T1000 (cell line): ENCODE measurements around the gene RUBCN.
A peak's percentile ranks its signal among the peaks of the same experiment; 100 is the strongest.
"Not testable (repeated sequence)": the region's sequence is repeated elsewhere in the genome, so short reads cannot be mapped to it uniquely, and the experiment has no call there.

Experiments used
- DNase-seq: peaks from one replicate; lab custom pipeline; 2025; ENCODE audit warnings: mixed read lengths; lab: John Stamatoyannopoulos, UW

RUBCN gene

DNA sequence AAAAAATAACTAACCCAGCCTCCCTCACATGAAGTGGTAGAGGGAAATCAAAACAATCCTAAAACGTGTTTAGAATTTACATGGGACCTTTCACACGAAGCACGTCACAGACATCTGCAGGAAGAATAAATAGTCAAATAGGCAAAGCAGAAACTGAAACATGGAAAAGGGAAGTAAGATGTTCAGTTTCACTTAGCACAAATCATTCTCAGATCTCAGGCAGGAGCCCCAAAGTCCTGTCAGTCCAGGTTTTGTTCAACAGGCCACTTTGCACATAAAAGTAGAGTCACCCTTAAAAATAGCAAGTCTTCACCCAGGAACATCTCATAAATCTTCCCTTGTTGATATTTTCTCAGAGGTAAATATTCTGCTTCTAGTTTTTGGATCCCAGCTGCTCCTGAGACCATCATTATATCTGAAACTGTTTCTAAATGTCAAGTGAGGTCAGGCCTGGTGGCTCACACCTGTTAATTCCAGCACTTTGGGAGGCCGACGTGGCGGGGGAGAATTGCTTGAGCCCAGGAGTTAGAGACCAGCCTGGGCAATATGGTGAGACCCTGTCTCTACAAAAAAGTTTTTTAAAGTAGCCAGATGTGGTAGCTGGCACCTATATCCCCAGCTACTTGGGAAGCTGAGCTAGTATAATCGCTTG is 1.9 kb downstream of the RUBCN start:
- DNase-seq = no peak

GRCh38 chr3:197733042-197733441 is 3.7 kb downstream of the RUBCN start:
- no peak for DNase-seq

DNA sequence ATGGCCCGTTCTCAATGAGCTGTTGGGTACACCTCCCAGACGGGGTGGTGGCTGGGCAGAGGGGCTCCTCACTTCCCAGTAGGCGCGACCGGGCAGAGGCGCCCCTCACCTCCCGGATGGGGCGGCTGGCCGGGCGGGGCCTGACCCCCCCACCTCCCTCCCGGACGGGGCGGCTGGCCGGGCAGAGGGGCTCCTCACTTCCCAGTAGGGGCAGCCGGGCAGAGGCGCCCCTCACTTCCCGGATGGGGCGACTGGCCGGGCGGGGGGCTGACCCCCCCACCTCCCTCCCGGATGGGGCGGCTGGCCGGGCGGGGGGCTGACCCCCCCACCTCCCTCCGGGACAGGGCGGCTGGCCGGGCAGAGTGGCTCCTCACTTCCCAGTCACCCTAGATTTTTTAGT is 5.2 kb downstream of the RUBCN start:
- not testable (repeated sequence) for DNase-seq

DNA sequence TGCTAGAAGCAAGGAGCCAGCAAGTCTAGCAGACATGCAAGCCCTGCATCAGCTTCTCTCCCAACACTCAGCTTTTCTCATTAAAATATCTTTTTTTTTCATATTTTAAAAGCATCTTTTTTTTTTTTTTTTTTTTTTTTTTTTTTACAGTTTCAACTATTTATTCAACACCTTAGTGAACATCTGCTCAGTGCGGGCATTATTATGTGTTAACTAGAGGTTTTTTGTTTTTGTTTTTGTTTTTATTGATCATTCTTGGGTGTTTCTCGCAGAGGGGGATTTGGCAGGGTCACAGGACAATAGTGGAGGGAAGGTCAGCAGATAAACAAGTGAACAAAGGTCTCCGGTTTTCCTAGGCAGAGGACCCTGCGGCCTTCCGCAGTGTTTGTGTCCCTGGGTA is 5.9 kb downstream of the RUBCN start:
- DNase-seq = not testable (repeated sequence)

- DNase-seq = peak; percentile 18
Observed at GRCh38 chr3:197730200-197730599, 6.5 kb downstream of the RUBCN start.

DNA sequence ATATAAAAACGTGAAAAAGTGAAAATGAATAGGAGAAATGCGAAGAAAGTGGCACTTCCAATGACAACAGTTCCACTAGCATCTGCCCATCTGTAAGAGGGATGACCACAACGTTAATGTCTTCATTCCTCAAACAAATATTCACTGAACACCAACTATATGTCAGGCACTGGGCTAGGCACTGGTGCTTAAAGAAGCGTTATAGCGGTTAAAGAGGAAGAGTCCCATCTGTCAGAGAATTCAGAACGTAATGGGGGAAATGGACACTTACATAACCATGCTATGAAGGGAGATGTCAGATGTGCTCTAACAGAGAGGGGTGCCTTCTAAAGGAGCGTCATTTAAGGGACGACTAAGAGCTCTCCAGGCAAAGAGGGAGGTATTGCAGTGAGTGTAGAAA is 8.2 kb downstream of the RUBCN start:
- DNase-seq = no peak

DNA sequence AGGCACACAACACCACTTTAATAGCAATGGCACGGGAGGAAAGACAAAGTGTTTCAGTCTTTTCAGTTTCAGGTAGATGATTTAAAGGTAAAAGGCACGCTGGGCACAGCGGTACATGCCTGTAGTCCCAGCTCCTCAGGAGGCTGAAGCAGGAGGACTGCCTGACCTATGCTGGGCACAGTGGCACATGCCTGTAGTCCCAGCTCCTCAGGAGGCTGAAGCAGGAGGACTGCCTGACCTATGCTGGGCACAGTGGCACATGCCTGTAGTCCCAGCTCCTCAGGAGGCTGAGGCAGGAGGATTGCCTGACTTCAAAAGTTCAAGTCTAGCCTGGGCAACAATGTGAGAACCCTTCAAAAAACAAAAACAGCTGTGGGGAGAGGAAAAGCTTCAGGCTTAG is 8.8 kb downstream of the RUBCN start:
- not testable (repeated sequence) for DNase-seq

GRCh38 chr3:197722734-197723133 is 14.0 kb downstream of the RUBCN start:
- no peak for DNase-seq

DNA sequence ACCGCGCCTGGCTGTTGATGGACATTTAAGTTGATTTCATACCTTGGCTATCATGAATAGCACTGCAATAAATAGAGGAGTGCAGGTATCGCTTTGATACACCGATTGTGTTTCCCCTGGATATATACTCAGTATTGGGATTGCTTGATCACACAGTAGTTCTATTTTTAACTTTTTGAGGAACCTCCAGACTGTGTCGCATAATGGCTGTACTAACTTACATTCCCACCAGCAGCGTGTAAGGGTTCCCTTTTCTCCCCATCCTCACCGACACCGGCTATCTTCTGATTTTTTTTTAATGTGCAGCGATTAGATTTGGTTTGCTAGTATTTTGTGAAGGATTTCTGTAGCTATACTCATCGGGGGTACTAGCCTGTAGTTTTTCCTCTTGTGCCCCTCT is 16.0 kb downstream of the RUBCN start:
- DNase-seq = no peak

DNA sequence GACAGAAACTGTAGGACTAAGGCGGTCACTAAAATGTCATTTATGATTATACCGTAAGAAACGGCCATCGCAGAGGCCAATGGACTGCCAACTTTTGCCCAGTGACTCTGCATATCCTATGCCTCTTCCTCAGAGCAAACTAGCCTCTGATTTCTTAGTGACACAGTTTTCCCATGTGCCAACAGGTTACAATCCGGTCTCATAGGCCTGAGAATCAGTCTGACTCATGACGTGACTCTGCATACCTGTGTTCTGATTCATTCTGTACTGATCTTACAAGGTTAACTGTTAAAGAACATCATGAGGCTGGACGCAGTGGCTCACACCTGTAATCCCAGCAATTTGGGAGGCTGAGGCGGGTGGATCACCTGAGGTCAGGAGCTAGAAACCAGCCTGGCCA is 17.8 kb downstream of the RUBCN start:
- DNase-seq = peak; percentile 20

GRCh38 chr3:197714251-197714650 is 22.5 kb downstream of the RUBCN start:
- no peak for DNase-seq

GRCh38 chr3:197713477-197713822 is 23.3 kb downstream of the RUBCN start:
- DNase-seq = no peak

GRCh38 chr3:197711973-197712707 is 24.6 kb downstream of the RUBCN start:
- DNase-seq = peak; percentile 59

- not testable (repeated sequence) for DNase-seq
Observed at GRCh38 chr3:197710965-197711364, 25.7 kb downstream of the RUBCN start.

DNA sequence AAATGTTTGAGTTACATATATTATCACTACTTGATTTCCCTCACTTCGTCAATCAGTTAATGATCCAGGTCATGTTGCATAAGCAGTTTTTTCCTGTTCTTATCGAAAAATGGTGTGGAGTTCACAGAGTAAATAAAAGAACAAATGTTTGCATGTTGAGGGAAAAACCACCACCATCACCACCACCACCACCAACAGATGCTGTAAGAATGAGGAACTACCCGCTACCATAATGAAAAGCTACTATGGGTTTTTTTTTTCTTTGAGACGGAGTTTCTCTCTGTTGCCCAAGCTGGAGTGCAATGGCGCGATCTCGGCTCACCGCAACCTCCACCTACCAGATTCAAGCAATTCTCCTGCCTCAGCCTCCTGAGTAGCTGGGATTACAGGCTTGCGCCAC is 27.6 kb downstream of the RUBCN start:
- no peak for DNase-seq

- no peak for DNase-seq
Observed at GRCh38 chr3:197706658-197707057, 30.0 kb downstream of the RUBCN start.

DNA sequence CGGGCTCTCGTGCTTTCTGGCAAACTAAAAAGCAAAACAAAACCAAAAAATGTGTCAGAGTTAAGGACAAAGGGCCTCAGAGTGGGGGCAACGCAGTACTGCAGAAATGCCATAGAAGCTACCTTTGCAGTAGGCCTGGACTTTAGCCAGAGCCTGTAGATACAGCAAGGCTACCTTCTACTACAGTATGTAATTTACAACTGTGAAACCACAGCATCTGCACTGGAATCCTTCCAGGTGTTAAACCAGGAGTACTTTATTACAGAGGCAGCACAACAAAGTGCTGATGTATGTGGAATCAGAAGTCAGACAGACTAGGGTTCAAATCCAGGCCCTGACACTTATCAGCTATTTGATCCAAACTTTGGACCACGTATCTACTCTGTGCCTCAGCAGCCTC is 34.9 kb downstream of the RUBCN start:
- DNase-seq = no peak

DNA sequence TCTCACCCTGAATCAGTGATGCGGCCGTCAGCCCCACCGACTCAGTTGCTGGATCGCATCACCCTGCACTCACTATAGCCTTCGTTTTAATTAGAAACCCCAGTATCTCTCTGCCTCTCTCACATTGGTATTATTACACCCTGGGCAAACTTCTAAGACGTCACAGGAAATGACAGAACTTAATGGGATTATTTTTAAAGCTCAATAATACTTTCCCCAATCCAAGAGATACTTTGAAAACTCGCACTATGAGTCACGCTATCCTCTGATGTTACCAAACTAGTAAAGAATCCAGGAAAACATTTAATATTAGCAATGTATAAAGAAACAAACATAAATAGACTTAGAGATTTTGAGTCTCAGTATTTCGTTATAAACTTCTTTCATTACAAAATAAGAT is 36.6 kb downstream of the RUBCN start:
- DNase-seq = no peak

DNA sequence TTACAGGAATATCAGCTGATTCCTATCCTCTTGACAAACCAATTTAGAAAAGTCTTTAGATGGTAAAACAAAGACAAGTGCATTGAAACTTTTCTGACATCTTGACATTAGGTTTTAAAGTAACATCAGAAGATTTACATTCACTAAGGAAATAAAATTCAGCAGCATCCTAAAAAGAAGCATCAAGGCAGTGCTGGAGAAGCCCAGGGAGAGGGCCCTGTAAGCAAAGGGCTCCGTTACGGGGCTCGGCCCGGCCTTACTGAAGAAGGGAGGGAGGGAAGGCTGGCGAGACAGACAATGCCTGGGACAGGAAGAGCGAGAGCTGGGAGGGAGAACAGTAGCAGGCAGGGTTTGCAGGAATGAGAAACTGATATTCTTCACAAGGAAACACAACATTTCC is 39.3 kb downstream of the RUBCN start:
- DNase-seq = no peak

- DNase-seq = no peak
Observed at GRCh38 chr3:197694251-197694650, 42.5 kb downstream of the RUBCN start.

DNA sequence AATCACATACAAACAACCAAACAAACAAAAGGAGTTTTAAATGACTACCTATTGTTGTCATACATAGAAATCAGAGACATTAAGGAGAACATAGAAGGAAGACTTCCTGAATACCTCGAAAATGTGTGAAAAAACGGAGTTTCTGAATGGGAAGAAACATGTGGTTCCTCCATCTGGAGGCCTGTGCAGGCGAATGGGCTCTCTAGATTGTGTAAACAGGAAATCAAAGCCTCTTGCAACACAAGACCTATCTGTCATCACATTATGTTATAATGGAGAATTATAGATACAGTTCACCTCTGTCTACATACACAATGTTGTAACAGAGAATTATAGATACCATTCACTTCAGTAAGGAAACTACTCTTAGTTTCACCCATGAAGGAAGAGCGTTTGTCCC is 44.1 kb downstream of the RUBCN start:
- no peak for DNase-seq

DNA sequence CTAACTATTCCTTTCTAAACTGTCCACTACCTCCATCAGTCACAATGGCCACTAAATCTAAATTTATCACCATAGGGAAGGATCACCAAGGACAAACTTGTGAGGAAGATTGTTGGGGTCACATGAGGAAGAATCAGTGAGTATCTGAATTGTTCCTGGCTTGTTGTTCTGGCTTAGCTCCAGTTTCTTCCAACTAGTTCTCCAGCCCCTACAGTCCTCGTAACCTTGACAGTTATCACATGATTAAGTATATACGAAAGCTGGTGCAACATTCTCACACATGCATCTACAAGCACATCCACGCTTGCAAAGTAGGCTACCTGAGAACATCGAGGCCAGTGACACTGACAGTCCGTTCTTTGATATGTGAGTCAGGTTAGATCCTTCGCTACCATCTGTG is 46.0 kb downstream of the RUBCN start:
- no peak for DNase-seq

DNA sequence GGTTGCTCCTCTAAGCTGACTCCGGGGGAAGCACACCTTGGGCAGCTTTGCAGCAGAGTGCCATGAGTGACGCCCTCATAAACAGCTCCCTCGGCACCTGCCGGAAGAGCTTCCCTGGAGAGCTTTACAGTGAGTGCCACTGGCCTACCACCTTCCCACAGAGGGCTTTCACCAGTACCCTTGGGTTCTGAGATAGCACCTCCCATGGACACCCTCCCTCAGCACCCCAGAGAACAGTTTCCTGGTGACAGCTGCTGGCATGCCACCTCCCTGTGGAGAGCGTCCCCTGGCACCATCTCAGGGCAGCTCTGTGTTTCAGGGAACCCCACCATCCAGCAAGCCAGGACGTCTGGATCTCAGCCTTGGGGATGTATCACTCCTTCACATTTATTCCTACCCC is 49.1 kb downstream of the RUBCN start:
- DNase-seq = no peak

DNA sequence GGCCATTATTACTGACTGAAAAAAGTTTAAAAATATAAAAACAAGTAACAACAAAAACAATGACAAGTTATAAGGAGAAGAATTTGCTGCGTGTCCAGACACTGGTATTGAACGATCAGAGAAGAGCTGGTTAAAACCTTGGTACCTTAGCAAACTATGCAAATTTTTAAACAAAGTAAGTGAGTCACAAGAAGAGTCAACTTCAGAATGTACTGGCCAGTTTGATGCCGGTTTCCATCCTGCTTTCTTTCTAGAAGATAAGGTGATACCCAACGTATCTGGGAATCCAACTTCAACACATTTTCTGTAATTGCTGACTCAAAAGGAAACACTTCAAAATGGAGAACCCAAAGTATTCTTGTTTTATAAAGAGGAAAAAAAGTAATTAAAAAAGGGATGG is 49.8 kb downstream of the RUBCN start:
- DNase-seq = no peak
